GM12878 (cell line): ENCODE results near the gene SHFL. TPM values are rescaled to one million over a fixed set of nuclear protein-coding genes. Genes with fewer than 3 reads are reported as not detected.

Experiments
- ATF2 ChIP-seq: IDR thresholded peaks from 2 replicates; pipeline ENCODE4 v1.6.1; 2012; ENCODE audit warnings: low read length, inconsistent platforms
- BHLHE40 ChIP-seq, 2 experiments: fragments of 450-650 bp in 1 of 2; IDR thresholded peaks; 2 replicates each; pipeline ENCODE4 v1.6.1; 2011 to 2017; ENCODE audit warnings: low read depth in 2 of 2, borderline replicate concordance in 1 of 2, improper control_type of control experiment in 1 of 2, low read length in 1 of 2, mild to moderate bottlenecking in 1 of 2
- BMI1 ChIP-seq: fragments of 450-650 bp; IDR thresholded peaks from 2 replicates; pipeline ENCODE4 v1.6.1; 2016; ENCODE audit warnings: mild to moderate bottlenecking, moderate library complexity, borderline replicate concordance
- CBX5 ChIP-seq: sonication (generic); IDR thresholded peaks from 2 replicates; pipeline ENCODE4 v1.6.1; 2016; ENCODE audit warnings: low read depth, moderate library complexity, mild to moderate bottlenecking, inconsistent platforms
- CHD2 ChIP-seq: IDR thresholded peaks from 2 replicates; pipeline ENCODE4 v1.6.1; 2011; ENCODE audit warnings: low read depth, low read length, improper control_type of control experiment, borderline replicate concordance
- CREM ChIP-seq: IDR thresholded peaks from 2 replicates; pipeline ENCODE4 v1.6.1; 2014; ENCODE audit warnings: antibody characterized with exemption, low read depth
- CUX1 ChIP-seq: IDR thresholded peaks from 2 replicates; pipeline ENCODE4 v1.6.1; 2012; ENCODE audit warnings: improper control_type of control experiment, low read depth, low read length; ENCODE audit not compliant: insufficient replicate concordance
- IKZF1 ChIP-seq: fragments of 450-650 bp; conservative IDR thresholded peaks from 2 replicates; pipeline ENCODE4 v1.6.1; 2017; ENCODE audit warnings: antibody characterized with exemption, mild to moderate bottlenecking
- JUNB ChIP-seq: IDR thresholded peaks from 2 replicates; pipeline ENCODE4 v1.6.1; 2016; ENCODE audit warnings: antibody characterized with exemption, mild to moderate bottlenecking
- JUND ChIP-seq: IDR thresholded peaks from 2 replicates; pipeline ENCODE4 v1.6.1; 2012; ENCODE audit warnings: low read depth, mild to moderate bottlenecking, low read length, improper control_type of control experiment, moderate library complexity
- KLF5 ChIP-seq: fragments of 450-650 bp; IDR thresholded peaks from 2 replicates; pipeline ENCODE4 v1.6.1; 2014; ENCODE audit warnings: mild to moderate bottlenecking; ENCODE audit not compliant: partially characterized antibody
- MTA2 ChIP-seq: fragments of 450-650 bp; IDR thresholded peaks from 2 replicates; pipeline ENCODE4 v1.6.1; 2016; ENCODE audit warnings: low read depth, mild to moderate bottlenecking, moderate library complexity
- RAD21 ChIP-seq: IDR thresholded peaks from 2 replicates; pipeline ENCODE4 v1.6.1; 2011; ENCODE audit warnings: mild to moderate bottlenecking, low read depth, low read length, moderate library complexity; ENCODE audit not compliant: insufficient read depth
- SIX5 ChIP-seq: IDR thresholded peaks from 2 replicates; pipeline ENCODE4 v1.6.1; 2011; ENCODE audit warnings: mild to moderate bottlenecking, low read depth, low read length, moderate library complexity; ENCODE audit not compliant: severe bottlenecking
- SMAD1 ChIP-seq: fragments of 450-650 bp; IDR thresholded peaks from 2 replicates; pipeline ENCODE4 v1.6.1; 2018; ENCODE audit warnings: mild to moderate bottlenecking, low read depth; ENCODE audit not compliant: partially characterized antibody
- SP1 ChIP-seq: IDR thresholded peaks from one replicate; pipeline ENCODE4 v1.6.1; 2011; ENCODE audit warnings: low read depth, low read length
- TARDBP ChIP-seq: IDR thresholded peaks from 2 replicates; pipeline ENCODE4 v1.6.1; 2016; ENCODE audit warnings: borderline replicate concordance
- TCF7 ChIP-seq: IDR thresholded peaks from 2 replicates; pipeline ENCODE4 v1.6.1; 2014; ENCODE audit warnings: antibody characterized with exemption, borderline replicate concordance
- WRNIP1 ChIP-seq: IDR thresholded peaks from 2 replicates; pipeline ENCODE4 v1.6.1; 2011; ENCODE audit warnings: low read depth, low read length, improper control_type of control experiment, borderline replicate concordance
- polyA plus RNA-seq, 11 experiments: library from polyadenylated mRNA; depleted of rRNA in 4 of 11; unstranded in 6 of 11; stranded (reverse) in 5 of 11; fragments of >200 nt; fragmentation: Nextera tagmentation in 4 of 11; fragmentation: Illumina TruSeq in 1 of 11; extraction: Ambion mirVana in 4 of 11; extraction: Trizol in 1 of 11; gene quantifications; 1 replicate in 1 of 11; 2 replicates in 10 of 11; pipeline versions ENCODE4 v1.2.1 to v1.2.3, GENCODE V29; 2011 to 2016; ENCODE audit warnings: inconsistent platforms in 2 of 11, missing spikeins in 2 of 11, low read depth in 1 of 11
- total RNA-seq, 4 experiments: library from RNA; depleted of rRNA in 3 of 4; stranded (reverse); fragments of >200 nt in 3 of 4; fragmentation: Illumina TruSeq in 1 of 4; extraction: Trizol in 1 of 4; gene quantifications; 2 replicates each; pipeline versions ENCODE4 v1.2.1 to v1.2.3, GENCODE V29; 2013 to 2021
- TF ChIP-seq, protein P1 (sequence below): IDR thresholded peaks from 2 replicates; pipeline ENCODE4 v1.6.1; 2011; ENCODE audit warnings: borderline replicate concordance, low read depth, mild to moderate bottlenecking, moderate library complexity, low read length; ENCODE audit not compliant: insufficient read depth, poor library complexity, severe bottlenecking
- TF ChIP-seq, protein P2 (sequence below): IDR thresholded peaks from 2 replicates; pipeline ENCODE4 v1.6.1; 2012; ENCODE audit warnings: low read depth, low read length, improper control_type of control experiment

SHFL gene
- total and polyA plus RNA-seq, 10 of the 15 experiments (the other 5 are each of a cell fraction or from before 2014, with no cell fraction given) = 8.0 to 83.8 (median 40.7) TPM

- TF ChIP-seq IKZF1 (peak; percentile 95), SMAD1 (peak; percentile 71), JUNB (peak; percentile 21; the same call in 1 of the 2 replicates), TARDBP (0 out of 2 replicates have a peak, but pooled peaks have one; percentile 13), WRNIP1 (peak; percentile 90; the same call in 1 of the 2 replicates), KLF5 (no peak), CHD2 (peak; percentile 74; the same call in 1 of the 2 replicates), JUND (peak; percentile 42; the same call in 1 of the 2 replicates), RAD21 (0 out of 2 replicates have a peak, but pooled peaks have one; percentile 0), CREM (peak; percentile 59), BMI1 (no peak), MTA2 (peak; percentile 53; the same call in 1 of the 2 replicates), TCF7 (no peak), SP1 (peak; percentile 49), CBX5 (peak; percentile 45; the same call in 1 of the 2 replicates), CUX1 (peak; percentile 25), SIX5 (no peak), ATF2 (peak; percentile 45; the same call in 1 of the 2 replicates), BHLHE40 (IDR thresholded peaks at IDR 0.05; ENCODE audit: borderline replicate concordance in 1 of 2, low read depth in 2 of 2, low read length in 1 of 2) (peak in 1 of 2 experiments; percentile 9; a peak in 1 of 4 replicates)
- TF ChIP-seq, protein P1, sequence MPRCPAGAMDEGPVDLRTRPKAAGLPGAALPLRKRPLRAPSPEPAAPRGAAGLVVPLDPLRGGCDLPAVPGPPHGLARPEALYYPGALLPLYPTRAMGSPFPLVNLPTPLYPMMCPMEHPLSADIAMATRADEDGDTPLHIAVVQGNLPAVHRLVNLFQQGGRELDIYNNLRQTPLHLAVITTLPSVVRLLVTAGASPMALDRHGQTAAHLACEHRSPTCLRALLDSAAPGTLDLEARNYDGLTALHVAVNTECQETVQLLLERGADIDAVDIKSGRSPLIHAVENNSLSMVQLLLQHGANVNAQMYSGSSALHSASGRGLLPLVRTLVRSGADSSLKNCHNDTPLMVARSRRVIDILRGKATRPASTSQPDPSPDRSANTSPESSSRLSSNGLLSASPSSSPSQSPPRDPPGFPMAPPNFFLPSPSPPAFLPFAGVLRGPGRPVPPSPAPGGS = peak; percentile 45
- TF ChIP-seq, protein P2, sequence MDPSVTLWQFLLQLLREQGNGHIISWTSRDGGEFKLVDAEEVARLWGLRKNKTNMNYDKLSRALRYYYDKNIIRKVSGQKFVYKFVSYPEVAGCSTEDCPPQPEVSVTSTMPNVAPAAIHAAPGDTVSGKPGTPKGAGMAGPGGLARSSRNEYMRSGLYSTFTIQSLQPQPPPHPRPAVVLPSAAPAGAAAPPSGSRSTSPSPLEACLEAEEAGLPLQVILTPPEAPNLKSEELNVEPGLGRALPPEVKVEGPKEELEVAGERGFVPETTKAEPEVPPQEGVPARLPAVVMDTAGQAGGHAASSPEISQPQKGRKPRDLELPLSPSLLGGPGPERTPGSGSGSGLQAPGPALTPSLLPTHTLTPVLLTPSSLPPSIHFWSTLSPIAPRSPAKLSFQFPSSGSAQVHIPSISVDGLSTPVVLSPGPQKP = no peak
These were observed 19.5 kb downstream of the SHFL start (continued) for GRCh38 chr19:10105509-10106099.
